Smooth muscle cell (in vitro differentiated cells): ENCODE results near the gene MAD1L1. TPM values are rescaled to one million over a fixed set of nuclear protein-coding genes. Genes with fewer than 3 reads are reported as not detected.

Experiments used
- DNase-seq: peaks from one replicate; lab custom pipeline; 2025; ENCODE audit not compliant: unreplicated experiment; lab: John Stamatoyannopoulos, UW
- H2AFZ ChIP-seq: fragments of 200-600 bp; sonication (generic); 2 replicates; pipeline ENCODE4 v1.6.0; 2016; ENCODE audit warnings: antibody characterized with exemption, low read depth, mild to moderate bottlenecking
- H3F3A ChIP-seq: fragments of 200-600 bp; sonication (generic); 2 replicates; pipeline ENCODE4 v1.6.0; 2017; ENCODE audit warnings: antibody characterized with exemption, low read depth
- H3K27ac ChIP-seq: fragments of 200-600 bp; sonication (generic); 2 replicates; pipeline ENCODE4 v1.5.1; 2016; ENCODE audit warnings: low read depth, mild to moderate bottlenecking
- H3K27me3 ChIP-seq: fragments of 200-600 bp; sonication (generic); 2 replicates; pipeline ENCODE4 v1.6.1; 2016; ENCODE audit warnings: low read depth, mild to moderate bottlenecking
- H3K36me3 ChIP-seq: fragments of 200-600 bp; sonication (generic); 2 replicates; pipeline ENCODE4 v1.5.1; 2016; ENCODE audit warnings: low read depth
- H3K4me1 ChIP-seq: fragments of 200-600 bp; sonication (generic); 2 replicates; pipeline ENCODE4 v1.5.1; 2016; ENCODE audit warnings: low read depth
- H3K4me2 ChIP-seq: fragments of 200-600 bp; sonication (generic); 2 replicates; pipeline ENCODE4 v1.6.0; 2016; ENCODE audit warnings: mild to moderate bottlenecking
- H3K4me3 ChIP-seq: fragments of 200-600 bp; sonication (generic); 2 replicates; pipeline ENCODE4 v1.5.1; 2016; ENCODE audit warnings: mild to moderate bottlenecking
- H3K79me2 ChIP-seq: fragments of 200-600 bp; sonication (generic); 2 replicates; pipeline ENCODE4 v1.6.0; 2016; ENCODE audit warnings: low read depth, mild to moderate bottlenecking
- H3K9ac ChIP-seq: fragments of 200-600 bp; sonication (generic); 2 replicates; pipeline ENCODE4 v1.6.0; 2016; ENCODE audit warnings: low read depth
- H3K9me3 ChIP-seq: fragments of 200-600 bp; sonication (generic); replicated peaks from 2 replicates; pipeline ENCODE4 v1.5.1; 2016; ENCODE audit warnings: low read depth
- H4K20me1 ChIP-seq: fragments of 200-600 bp; sonication (generic); 2 replicates; pipeline ENCODE4 v1.6.0; 2016; ENCODE audit warnings: low read depth
- WGBS: methylation state at CpG from one replicate; pipeline ENCODE4 v1.1.7; 2016; ENCODE audit warnings: low lambda C conversion rate; 5-methylcytosine and 5-hydroxymethylcytosine counted together
- polyA plus RNA-seq: library from polyadenylated mRNA; unstranded; fragments of >200 nt; fragmentation: Nextera tagmentation; extraction: Ambion mirVana; gene quantifications from 2 replicates; pipeline ENCODE4 v1.2.1, GENCODE V29; 2016
- total RNA-seq: library from RNA; depleted of rRNA; stranded (reverse); fragments of >200 nt; gene quantifications from 2 replicates; pipeline ENCODE4 v1.2.3, GENCODE V29; 2014
- TF ChIP-seq, protein P1 (sequence below): fragments of 200-600 bp; sonication (generic); IDR thresholded peaks from 2 replicates; pipeline ENCODE4 v1.5.1; 2017; ENCODE audit warnings: borderline replicate concordance, mild to moderate bottlenecking, antibody characterized with exemption; ENCODE audit not compliant: insufficient read depth, poor library complexity, severe bottlenecking

The MAD1L1 gene
- total and polyA plus RNA-seq, 2 experiments from 2014 or later, result 33.4 to 60.7 TPM

DNA sequence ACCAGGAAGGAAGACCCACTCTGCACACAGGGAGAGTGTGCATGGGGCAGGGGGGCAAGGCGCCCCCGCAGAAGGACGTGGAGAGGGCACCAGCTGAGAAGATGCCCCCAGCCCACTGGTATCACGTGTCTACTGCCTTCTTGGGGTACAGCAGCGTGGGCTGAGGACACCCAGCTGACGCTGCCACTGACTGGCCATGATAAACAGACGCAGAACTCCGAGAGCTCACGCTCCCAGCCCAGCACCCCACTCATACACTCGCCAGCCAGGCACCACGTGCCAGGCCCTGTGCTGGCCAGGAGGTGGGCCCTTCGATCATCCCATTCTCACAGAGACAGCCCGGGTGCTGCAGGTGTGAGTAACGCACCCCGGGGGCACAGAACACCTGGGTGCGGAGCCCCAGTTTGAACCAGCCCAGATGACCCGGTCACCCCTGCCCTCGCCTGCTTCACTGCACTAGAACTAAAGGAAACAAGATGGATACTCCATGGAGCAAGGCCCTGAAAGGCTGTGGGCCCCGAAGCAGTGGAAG lies 199.8 kb downstream of the MAD1L1 start:
- Histone ChIP-seq H3F3A (no peaks in the 10 kb centered on the region), H3K79me2 (no peaks in the 10 kb centered on the region), H3K4me2 (no peak overlapping the region), H3K27ac (no peak overlapping the region), H3K4me1 (no peaks in the 10 kb centered on the region), H3K27me3 (no peaks in the 10 kb centered on the region), H2AFZ (no peak overlapping the region), H4K20me1 (peaks cover 19% of the 10 kb centered on the region), H3K9me3 (peaks cover 5% of the 10 kb centered on the region), H3K36me3 (no peaks in the 10 kb centered on the region), H3K4me3 (no peak overlapping the region), H3K9ac (no peak overlapping the region)
- DNase-seq, result no peak
- 89% methylated on average over 19 of the region's 19 CpGs for WGBS
- TF ChIP-seq, protein P1, sequence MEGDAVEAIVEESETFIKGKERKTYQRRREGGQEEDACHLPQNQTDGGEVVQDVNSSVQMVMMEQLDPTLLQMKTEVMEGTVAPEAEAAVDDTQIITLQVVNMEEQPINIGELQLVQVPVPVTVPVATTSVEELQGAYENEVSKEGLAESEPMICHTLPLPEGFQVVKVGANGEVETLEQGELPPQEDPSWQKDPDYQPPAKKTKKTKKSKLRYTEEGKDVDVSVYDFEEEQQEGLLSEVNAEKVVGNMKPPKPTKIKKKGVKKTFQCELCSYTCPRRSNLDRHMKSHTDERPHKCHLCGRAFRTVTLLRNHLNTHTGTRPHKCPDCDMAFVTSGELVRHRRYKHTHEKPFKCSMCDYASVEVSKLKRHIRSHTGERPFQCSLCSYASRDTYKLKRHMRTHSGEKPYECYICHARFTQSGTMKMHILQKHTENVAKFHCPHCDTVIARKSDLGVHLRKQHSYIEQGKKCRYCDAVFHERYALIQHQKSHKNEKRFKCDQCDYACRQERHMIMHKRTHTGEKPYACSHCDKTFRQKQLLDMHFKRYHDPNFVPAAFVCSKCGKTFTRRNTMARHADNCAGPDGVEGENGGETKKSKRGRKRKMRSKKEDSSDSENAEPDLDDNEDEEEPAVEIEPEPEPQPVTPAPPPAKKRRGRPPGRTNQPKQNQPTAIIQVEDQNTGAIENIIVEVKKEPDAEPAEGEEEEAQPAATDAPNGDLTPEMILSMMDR, result no peak

DNA sequence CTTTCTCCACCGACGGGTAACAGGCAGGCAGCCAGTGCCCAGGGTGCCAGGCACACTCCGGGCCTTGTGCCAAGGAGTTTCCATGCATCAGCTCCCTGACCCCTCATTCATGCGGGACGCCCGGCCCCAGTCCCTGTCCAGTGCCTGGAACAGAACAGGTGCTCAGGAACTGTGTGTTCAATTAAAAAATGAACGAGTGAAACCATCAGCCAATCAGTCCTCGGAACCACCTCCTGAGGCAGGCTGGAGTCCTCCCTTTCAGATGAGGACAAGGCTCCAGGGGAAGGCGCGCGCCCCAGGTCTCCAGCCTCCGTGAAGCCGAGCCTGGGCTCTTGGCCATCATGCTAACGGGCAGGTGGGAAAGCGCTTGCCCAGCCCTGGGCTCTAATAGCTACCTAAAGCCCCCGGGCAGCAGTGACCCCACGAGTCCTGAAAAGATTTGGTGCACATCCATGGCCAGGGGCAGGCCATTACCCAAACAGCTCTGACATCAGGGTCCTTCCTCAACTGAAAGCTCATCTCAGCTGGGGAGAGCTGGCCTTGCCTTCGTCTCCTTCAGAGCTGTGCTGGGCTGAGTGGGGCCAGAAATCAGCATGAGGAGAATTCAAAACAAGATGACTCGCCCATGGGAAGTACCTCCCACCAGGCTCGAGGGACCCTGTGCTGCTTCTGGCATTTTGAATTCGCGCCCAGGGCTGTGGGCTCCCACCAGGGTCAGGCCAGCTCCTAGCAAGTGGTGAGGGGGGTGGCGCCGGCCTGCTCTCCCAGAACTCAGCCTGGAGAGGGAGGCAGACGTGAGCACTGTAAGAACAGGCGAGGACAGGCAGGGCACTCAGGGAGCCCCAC lies 200.5 kb downstream of the MAD1L1 start:
- peaks cover 5% of the 10 kb centered on the region for H3K9me3 ChIP-seq
- no peaks in the 10 kb centered on the region for H3K27me3 ChIP-seq
- WGBS, result 81% methylated on average over 25 of the region's 26 CpGs
- no peaks in the 10 kb centered on the region for H3F3A ChIP-seq
- no peak overlapping the region for H2AFZ ChIP-seq
- H3K4me2 ChIP-seq, result no peak overlapping the region
- no peak overlapping the region for H3K27ac ChIP-seq
- no peaks in the 10 kb centered on the region for H3K36me3 ChIP-seq
- no peak overlapping the region for H3K4me3 ChIP-seq
- H3K4me1 ChIP-seq, result no peaks in the 10 kb centered on the region
- no peaks in the 10 kb centered on the region for H3K79me2 ChIP-seq
- no peak overlapping the region for H3K9ac ChIP-seq
- peaks cover 19% of the 10 kb centered on the region for H4K20me1 ChIP-seq
- TF ChIP-seq, protein P1, result no peak
- no peak for DNase-seq

DNA sequence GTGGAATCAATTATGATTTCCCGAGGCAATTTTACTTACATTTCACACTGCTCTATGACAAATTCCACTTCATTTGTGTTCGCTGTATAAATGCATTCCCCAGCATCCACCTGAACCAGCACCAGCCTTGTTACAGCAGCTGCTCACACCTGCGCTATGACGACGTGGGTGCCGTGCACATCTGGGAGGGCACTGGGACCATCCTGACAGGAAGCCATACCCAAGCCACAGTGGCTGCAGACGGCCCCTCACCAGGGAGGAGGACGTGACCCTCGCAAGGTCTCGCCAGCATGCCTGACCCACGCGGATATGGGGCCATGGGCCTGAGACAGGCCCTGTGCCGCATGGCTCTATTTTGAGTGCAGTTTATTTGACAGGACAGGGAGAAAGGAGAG lies 201.3 kb downstream of the MAD1L1 start:
- Histone ChIP-seq H3K4me1 (no peaks in the 10 kb centered on the region), H2AFZ (no peak overlapping the region), H4K20me1 (peaks cover 19% of the 10 kb centered on the region), H3K27ac (no peak overlapping the region), H3K9me3 (peaks cover 5% of the 10 kb centered on the region), H3F3A (no peaks in the 10 kb centered on the region), H3K27me3 (no peaks in the 10 kb centered on the region), H3K4me2 (no peak overlapping the region), H3K9ac (no peak overlapping the region), H3K4me3 (no peak overlapping the region), H3K79me2 (no peaks in the 10 kb centered on the region), H3K36me3 (no peaks in the 10 kb centered on the region)
- WGBS, result 96% methylated on average over 13 of the region's 13 CpGs
- TF ChIP-seq, protein P1, result no peak
- DNase-seq, result no peak
